HG03139 (cell line): ENCODE data around the gene MYH14.
"Not testable (repeated sequence)": the region's sequence is repeated elsewhere in the genome, so short reads cannot be mapped to it uniquely, and the experiment has no call there.

Source experiments
- ATAC-seq: cut with Tn5 transposase; IDR thresholded peaks from one replicate; pipeline ENCODE4 v1.9.1; 2021; ENCODE audit not compliant: unreplicated experiment

Gene MYH14

DNA sequence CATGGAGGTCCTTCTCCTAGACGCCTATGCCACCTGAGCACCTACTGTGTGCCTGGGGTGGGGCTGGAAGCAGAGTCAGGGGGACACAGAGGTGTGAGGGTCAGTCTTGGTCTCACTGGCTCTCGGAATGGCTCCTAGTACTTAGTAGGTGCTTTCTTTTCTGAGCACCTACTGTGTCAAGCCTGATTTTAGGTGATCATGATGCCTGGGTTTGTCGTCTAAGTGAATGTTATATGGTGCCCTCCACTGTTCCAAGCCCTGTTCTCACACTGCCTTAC lies 20.0 kb downstream of the MYH14 start:
- no peak for ATAC-seq

GRCh38 chr19:50224986-50225747 lies 21.7 kb downstream of the MYH14 start:
- ATAC-seq, result no peak

DNA sequence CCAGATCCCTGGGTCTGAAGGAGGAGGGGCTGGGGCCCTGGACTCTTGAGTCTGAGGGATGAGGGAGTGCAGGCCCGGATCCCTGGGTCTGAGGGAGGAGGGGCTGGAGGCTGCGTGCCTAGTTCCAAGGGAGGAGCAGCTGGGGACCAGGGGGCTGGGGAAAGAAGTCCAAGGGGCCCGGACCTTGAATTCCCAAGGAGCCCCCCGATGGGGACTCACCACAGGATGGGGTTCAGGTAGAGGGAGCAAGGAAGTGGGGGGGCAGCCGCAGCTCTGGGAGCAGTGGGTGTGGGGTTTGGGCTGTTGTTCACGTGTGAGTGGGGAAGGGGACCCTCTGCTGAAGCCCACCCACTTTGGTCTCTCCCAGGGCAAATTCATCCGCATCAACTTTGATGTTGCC lies 23.1 kb downstream of the MYH14 start:
- ATAC-seq, result no peak

DNA sequence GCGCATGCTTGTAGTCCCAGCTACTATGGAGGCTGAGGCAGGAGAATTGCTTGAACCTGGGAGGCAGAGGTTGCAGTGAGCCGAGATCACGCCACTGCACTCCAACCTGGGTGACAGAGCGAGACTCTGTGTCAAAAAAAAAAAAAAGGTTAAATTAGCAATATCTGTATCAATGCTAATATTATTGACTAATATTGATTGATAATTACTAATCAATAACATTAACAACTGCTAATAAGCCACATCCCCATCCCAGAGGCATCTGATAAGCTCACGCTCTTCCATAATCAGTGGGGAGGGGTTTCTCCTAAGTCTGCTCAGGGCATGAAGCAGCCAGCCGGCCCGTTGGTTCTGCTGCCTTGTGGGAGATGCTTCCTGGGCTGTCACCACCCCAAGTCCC lies 24.7 kb downstream of the MYH14 start:
- not testable (repeated sequence) for ATAC-seq

- ATAC-seq, result no peak
These were observed 27.2 kb downstream of the MYH14 start for GRCh38 chr19:50230379-50231351.

- ATAC-seq, result not testable (repeated sequence)
These were observed 28.0 kb downstream of the MYH14 start for GRCh38 chr19:50231417-50231816.

DNA sequence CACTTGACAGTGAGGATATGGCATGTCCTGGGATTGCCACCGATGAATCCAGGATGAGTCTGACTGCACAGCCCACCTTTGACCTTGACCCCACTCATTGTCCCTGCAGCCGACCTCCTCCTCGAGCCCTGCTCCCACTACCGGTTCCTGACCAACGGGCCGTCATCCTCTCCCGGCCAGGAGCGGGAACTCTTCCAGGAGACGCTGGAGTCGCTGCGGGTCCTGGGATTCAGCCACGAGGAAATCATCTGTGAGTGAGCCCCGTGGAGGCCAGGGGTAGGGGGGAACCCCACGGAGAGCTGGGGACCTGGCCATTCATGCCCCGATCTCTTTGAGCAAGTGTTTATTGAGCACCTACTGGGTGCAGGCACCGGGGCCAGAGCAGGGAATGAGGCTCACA lies 28.4 kb downstream of the MYH14 start:
- no peak for ATAC-seq

DNA sequence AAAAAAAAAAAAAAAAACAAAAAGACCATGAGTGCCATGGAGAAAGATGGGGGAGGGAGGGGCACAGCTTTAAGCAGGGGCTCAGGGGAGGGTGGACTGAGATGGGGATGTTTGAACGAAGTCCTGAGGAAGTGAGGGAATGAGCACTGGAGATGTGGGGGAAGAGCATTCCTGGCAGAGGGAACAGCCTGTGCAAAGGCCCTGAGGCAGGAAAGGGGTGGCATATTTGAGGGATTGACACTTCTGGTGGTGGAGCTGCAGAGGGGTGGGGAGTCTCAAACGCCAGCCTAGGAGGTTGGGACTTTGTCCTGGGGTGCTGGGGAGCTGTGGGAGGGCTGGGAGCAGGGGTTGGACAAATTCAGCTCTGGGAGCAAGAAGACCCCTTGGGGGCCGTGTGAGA lies 29.2 kb downstream of the MYH14 start:
- ATAC-seq, result no peak

GRCh38 chr19:50233308-50233910 lies 30.0 kb downstream of the MYH14 start:
- no peak for ATAC-seq

DNA sequence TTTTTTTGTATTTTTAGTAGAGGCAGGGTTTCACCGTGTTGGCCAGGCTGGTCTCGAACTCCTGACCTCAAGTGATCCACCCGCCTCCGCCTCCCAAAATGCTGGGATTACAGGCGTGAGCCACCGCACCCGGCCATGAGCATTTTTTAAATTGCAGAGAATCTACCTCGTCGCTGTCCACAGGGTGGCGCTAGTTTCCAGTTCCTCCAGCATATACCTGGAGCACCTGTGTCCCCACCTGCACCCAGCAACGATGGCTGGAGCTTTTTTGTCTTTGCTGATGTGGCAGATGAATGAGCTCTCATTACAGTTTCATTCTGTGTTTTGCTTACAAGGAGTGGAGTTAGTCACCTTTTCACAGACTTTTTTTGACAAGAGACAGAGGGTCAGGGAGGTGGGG lies 34.1 kb downstream of the MYH14 start:
- ATAC-seq, result not testable (repeated sequence)

DNA sequence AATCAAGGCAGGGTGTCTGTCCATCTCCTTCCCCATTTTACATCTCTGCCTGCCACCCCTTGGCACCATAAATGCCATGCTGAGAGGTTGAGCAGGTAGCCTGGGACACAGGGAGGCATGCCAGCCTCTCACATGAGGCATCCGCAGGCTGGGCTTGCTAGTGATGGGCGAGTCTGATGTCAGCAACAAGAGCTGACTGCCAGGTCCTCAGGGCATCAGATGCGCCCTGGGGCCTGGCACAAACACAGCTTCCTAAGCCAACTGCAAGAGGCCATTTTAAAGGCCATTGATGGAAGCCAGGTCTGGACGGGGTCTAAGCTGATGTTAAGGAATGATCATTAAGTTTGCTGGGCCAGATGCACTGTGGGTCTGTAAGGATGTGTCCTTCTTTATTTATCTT lies 34.6 kb downstream of the MYH14 start:
- no peak for ATAC-seq

GRCh38 chr19:50239921-50240590 lies 36.6 kb downstream of the MYH14 start:
- no peak for ATAC-seq

- no peak for ATAC-seq
These were observed 39.2 kb downstream of the MYH14 start for GRCh38 chr19:50242581-50242980.

- no peak for ATAC-seq
These were observed 41.3 kb downstream of the MYH14 start for GRCh38 chr19:50244695-50245094.

- ATAC-seq, result no peak
These were observed 45.0 kb downstream of the MYH14 start for GRCh38 chr19:50248413-50248812.

- ATAC-seq, result no peak
These were observed 45.4 kb downstream of the MYH14 start for GRCh38 chr19:50248826-50249225.

GRCh38 chr19:50249636-50250035 lies 46.2 kb downstream of the MYH14 start:
- no peak for ATAC-seq

DNA sequence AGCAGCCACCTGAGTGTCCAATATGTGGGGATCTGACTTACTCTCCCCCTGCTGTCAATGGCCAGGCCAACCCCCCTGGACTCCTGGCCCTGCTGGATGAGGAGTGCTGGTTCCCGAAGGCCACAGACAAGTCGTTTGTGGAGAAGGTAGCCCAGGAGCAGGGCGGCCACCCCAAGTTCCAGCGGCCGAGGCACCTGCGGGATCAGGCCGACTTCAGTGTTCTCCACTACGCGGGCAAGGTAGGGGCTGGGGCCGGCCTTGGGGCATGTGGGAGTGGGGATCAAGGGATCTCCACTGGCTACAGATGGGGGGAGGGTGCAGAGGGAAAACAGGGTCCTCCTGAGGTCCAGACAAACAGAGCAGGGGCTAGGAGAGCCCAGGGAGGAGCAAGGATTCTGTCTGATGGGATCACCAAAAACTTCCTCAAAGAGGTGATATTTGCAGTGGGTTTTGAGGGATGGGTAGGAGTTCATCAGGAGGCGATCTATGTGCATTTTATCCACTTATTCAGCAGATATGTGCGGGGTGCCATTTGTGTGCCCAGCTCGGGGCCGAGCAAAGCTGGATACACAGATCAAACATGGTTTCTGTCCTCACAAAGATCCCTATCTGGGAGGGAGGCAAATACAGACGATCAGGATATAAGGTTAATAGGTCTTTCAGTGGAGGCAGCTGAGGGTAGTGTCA lies 47.2 kb downstream of the MYH14 start:
- ATAC-seq, result no peak

DNA sequence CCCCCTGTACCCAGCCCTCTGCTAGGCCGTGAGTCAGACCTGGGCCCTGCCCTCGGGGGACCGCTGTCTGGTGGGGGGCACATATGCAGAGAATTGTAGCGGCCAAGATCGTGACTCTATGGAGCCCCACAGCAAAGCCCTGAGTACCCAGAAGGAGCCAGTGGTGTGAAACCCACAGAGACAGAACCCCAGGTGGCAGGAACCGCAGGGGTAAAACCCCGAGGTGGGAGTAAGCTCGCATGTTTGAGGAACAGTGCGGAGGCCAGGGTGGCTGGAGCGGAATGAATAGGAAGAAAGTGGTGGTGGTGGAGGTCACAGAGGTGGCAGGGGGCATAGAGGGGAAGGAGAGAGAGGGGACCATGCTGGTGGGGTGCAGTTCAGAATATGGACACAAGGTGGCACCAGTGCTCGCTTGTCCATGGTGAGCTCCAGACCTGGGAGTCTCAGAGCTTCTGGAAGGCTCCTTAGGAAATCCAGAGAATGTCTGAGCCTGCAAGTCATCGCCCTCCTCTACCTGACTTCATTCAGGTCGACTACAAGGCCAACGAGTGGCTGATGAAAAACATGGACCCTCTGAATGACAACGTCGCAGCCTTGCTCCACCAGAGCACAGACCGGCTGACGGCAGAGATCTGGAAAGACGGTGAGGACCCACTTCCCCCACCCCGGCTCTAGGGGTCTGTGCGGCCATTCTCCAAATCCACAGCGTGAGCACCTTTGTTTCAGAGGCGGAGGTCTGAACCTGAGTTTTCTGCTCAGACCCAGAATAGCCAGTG lies 48.9 kb downstream of the MYH14 start:
- no peak for ATAC-seq

- ATAC-seq, result no peak
These were observed 49.5 kb downstream of the MYH14 start for GRCh38 chr19:50252887-50253268.
